Right renal pelvis (tissue), 4 donors: ENCODE results near the gene TUBB2A. TPM values are rescaled to one million over a fixed set of nuclear protein-coding genes. Genes with fewer than 3 reads are reported as not detected.

ENCODE experiments used
- DNase-seq, 4 donors: peaks; one replicate each; pipeline ENCODE4 v3.0.0-alpha.2; 2013; ENCODE audit warnings: low read depth in 4 of 4, low spot score in 3 of 4, missing footprints in 1 of 4
- polyA plus RNA-seq, 4 donors: library from polyadenylated mRNA; unstranded; fragments of 120-200 nt; gene quantifications; one replicate each; pipeline ENCODE4 v1.2.1, GENCODE V29; 2013; ENCODE audit not compliant: insufficient read length in 4 of 4

The TUBB2A gene
- polyA plus RNA-seq, 4 donors: 45.8 to 78.6 (median 59.0) TPM

DNA sequence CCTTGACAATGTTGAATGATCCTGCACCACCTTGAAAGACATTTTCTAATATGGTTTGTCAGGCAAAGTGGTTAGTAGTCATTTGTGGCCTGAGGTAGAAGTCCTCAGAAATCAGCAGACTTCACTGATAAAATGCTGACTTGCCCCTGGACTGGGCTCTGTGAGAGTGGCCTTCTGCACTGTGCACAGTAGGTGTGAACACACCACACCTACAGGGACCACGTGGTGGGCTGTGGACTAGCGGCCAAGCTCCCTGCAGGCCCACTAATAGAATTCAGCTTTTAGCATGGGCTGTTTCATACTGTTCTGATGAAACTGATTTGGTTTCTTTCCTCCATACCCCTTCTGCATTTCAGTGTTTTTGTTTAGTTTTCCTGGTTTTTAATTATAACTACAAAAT is 31.5 kb downstream of the TUBB2A start:
- no peak for DNase-seq

- no peak for DNase-seq
Measured at GRCh38 chr6:3124667-3125066, 32.7 kb downstream of the TUBB2A start.

DNA sequence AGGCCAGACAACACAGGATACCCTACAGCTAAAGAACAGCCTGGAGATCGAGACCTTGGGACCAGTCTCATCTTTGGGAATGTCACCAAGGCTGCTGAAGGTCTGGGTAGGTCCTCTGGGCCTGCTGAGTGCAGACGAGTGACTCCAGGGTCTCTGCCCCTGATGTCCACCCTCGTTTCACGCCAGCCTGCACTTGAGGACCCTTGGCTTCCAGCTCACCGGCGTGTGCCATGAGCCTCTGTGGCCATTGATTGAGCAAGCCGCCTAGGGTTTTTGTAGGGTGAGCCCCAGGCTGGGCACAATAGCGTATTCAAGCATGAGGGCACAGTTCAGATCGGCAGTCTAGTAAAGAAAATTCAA is 34.5 kb downstream of the TUBB2A start:
- DNase-seq: no peak

DNA sequence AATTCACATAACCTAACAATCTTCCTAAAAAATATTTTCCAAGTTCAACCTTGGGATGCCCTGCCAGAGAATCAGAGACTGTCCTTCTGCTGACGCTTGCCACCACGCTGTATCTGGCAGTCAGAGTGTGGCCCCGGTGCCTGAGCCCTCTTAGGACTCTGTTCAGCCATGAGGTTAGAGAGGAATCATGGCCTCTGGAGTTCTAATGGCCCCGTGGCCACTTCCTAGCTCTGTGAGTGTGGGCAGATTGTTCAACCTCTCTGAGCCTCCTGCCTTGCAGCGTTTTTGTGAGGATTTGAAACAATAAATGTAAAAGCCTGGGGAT is 36.6 kb downstream of the TUBB2A start:
- DNase-seq: no peak

DNA sequence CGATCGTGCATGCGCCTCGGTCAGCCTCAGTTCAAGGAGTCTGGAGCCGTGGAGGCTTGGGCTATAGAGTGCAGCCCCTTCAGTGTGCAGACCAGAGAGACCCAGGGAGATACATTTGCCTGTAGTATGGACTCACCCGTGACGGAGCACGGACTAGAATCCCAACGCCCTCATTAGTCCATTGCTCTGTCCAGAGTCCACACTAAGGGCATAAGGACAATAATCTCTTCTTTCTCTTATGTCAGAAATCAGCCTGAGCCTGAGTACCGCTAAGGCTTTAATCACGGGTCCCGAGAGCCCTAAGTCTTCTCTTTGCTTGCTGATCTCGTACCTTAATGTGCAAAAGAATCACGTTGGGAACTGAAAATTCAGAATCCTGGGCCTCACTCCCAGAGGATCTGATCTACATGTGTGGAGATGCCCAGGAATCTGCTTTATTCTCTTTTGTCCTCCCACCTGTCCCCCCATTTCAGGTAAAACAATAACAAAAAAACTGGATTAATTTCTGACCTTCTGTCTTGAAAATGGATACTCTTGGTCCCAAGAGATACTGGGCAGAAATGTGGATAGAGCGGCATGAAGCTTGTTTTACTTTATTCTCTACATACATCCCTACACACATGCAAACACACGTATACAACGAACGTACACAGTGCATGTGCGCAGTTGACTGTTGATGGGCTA is 38.2 kb downstream of the TUBB2A start:
- DNase-seq: peak in 3 of 4 donors; percentile 27 to 38 (median 38)

DNA sequence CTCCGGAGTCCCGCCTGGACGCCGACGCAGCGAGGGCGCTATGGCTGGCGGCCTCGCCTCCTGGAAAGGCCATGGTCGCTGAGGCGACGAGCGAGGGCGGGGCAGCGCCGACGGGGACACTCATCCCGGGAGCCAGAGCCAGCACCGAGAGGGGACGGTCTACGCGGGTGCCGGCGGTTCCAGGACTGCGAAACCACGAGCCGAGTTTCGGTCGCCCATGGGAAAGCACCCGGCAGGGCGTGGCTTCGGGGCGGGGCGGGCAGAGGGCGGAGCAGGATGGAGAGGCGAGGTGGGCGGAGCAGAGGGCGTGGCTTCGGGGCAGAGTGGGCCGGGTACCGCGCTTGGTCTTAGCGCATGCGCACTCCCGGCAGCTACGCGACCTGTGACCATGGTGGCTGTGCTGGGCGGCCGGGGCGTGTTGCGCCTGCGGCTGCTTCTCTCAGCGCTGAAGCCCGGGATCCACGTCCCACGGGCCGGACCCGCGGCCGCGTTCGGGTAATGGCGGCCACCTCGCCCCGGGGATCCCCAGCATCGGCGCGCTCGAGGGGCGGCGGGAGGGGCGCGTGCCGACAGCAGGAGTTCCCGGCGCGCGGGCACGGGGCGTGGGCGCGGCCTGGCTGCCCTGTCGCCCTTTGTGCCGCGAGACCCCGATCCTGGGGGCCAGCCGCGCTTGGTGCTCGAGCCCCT is 38.8 kb downstream of the TUBB2A start, which contains the start of gene BPHL:
TSS of gene BPHL (plus strand) at position 359 of the 687 bp plus-strand sequence. CDS start at position 389, 30 bp downstream.
- DNase-seq: peak; percentile 88 to 98 (median 90)

DNA sequence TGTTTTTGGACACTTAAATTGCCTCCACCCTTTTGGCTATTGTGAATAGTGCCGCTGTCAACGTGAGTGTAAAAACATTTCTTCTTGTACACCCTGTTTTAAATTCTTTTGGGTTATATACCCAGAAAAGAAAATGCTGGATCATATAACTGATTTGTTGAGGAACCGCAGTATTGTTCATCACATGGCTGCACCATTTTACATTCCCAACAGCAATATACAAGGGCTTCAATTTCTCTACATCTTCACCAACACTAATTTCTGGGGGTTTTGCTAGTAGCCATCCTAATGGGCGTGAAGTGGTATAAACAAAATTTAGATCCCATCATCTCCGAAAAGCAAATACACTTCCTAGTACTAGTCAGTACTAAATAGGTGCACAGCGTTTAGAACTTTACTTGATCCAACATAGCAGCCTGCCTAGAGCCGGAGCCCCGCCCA is 39.4 kb downstream of the TUBB2A start:
- no peak for DNase-seq

GRCh38 chr6:3114377-3114776 is 43.0 kb downstream of the TUBB2A start:
- no peak for DNase-seq

DNA sequence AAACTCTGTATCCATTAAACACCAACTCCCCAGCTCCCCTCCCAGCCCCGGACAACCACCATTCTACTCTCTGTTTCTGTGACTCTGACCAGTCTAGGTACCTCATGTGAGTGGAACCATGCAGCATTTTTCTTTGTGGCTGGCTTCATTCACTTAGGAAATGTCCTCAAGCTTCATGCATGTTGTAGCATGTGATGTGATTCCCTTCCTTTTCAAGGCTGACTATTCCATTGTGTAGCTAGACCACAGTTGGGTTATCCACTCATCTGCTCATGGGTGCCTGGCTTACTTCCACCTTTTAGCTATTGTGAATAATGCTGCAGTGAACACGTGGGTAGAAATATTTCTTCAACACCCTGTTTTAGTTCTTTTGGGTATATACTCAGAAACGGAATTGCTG is 47.6 kb downstream of the TUBB2A start:
- DNase-seq: no peak

- no peak for DNase-seq
Measured at GRCh38 chr6:3108746-3109414, 48.5 kb downstream of the TUBB2A start.

Other genes starting within 250 kb of the TUBB2A start
- 10 to 100 TPM; 83.0 to 97.4 (median 84.7) TPM for gene SERPINB6, start 186.0 kb downstream of the TUBB2A start, polyA plus RNA-seq
- 10 to 100 TPM; 52.2 to 88.3 (median 67.8) TPM for gene NQO2, start 157.7 kb downstream of the TUBB2A start, polyA plus RNA-seq
- gene RIPK1, start 89.0 kb downstream of the TUBB2A start, polyA plus RNA-seq: 10 to 100 TPM; 23.5 to 28.6 (median 26.9) TPM
- 10 to 100 TPM; 54.6 to 71.9 (median 67.3) TPM for gene BPHL, start 38.8 kb downstream of the TUBB2A start, polyA plus RNA-seq
- gene TUBB2B, start 70.1 kb upstream of the TUBB2A start, polyA plus RNA-seq: 100 to 1,000 TPM; 102 to 141 (median 121) TPM
- 10 to 100 TPM; 15.2 to 18.8 (median 17.1) TPM for gene PSMG4, start 101.4 kb upstream of the TUBB2A start, polyA plus RNA-seq